ENCODE results near the gene USP7. TPM values are rescaled to one million over a fixed set of nuclear protein-coding genes. Genes with fewer than 3 reads are reported as not detected.

The USP7 gene
- 10 to 100 TPM; 72.2 to 82.7 TPM for total RNA-seq
- long read RNA-seq, donor 1, full-length matches to known transcripts = 8 of 18 reads
- long read RNA-seq, donor 1, partial matches to known transcripts = 5 of 18 reads
- long read RNA-seq, donor 1, other reads (novel, unspliced or antisense) = 5 of 18 reads
- long read RNA-seq, donor 2, partial matches to known transcripts = 13 of 14 reads
- long read RNA-seq, donor 2, other reads (novel, unspliced or antisense) = 1 of 14 reads

DNA sequence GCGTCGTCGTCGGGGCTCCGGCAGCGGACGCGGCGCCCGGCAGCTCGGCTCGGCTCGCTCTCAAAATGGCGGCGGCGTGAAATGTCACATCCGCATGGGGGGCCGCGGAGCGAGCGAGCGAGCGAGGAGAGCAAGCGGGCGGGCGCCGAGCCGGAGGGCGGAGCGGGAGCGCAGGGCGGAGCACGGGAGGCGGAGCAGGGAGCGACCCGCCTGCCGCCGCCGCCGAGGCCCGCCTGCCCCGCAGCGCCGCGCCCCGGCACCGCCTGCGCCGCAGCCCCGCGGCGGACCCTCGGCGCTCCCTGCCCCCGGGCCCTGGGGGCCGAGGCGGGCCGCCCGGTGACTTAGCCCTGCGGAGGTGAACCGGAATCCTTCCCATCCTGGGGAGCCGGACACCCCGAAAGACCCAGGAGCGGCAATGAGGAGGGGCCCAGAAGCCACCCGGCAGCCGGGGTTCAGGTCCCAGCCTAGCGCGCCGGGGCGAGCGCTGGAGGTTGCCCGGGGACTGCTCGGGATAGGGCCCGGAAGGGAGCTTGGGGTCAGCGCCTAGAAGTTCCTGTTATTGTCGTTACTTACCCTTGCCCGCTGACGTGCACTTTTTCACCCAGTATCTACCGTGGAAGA is at the start of gene USP7:
Gene USP7, minus strand, starts transcription at position 86 of the 621 bp plus-strand sequence. CDS start 621 bp downstream, outside the sequence.
- DNase-seq (ENCODE audit: low spot score) = peak; percentile 98
- intact Hi-C loops (cut with DNase I) = loop anchor here in 1 of 2 donors (10.0 kb wide), 1 partner anchor 131 kb away; the partner anchor contains the start of gene HAPSTR1

GRCh38 chr16:9013508-9013864 is 49.8 kb upstream of the USP7 start:
- intact Hi-C loops (cut with DNase I) = no loop called here

DNA sequence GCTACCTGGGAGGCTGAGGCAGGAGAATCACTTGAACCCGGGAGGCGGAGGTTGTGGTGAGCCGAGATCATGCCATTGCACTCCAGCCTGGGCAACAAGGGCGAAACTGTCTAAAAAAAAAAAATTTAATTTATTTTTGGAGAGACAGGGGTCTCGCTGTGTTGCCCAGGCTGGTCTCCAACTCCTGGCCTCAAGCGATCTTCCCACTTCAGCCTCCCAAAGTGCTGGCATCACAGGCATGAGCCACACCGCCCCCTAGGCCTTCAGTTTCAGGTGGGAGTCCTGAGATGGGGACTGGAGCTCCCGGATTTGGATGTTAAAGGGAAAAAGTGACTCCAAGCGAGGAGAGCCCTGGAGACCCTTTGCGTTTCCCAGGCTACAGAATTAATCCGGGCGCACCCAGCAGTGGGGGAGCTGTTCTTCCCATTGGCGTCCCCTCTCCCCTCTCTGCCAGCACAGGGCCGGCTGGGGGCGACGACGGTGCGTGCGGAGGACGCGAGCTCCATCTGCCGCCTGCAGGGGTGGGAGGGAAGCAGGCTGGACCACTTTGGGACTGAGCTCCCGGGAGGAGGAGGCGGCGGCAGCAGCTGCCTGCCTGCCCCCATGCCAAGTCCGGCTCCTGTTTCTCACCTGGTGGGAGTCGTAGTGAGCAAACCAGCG is 49.3 kb upstream of the USP7 start:
- no peak for DNase-seq (ENCODE audit: low spot score)
- intact Hi-C loops (cut with DNase I) = no loop called here

More at GRCh38 chr16:9013508-9013864, 49.8 kb upstream of the USP7 start:
- DNase-seq (ENCODE audit: low spot score) = no peak

- intact Hi-C loops (cut with DNase I) = no loop called here
- DNase-seq (ENCODE audit: low spot score) = no peak
Measured at GRCh38 chr16:9012330-9012729, 48.6 kb upstream of the USP7 start.

- peak; percentile 91 for DNase-seq (ENCODE audit: low spot score)
- intact Hi-C loops (cut with DNase I) = no loop called here
Measured at GRCh38 chr16:9008601-9009260, 45.0 kb upstream of the USP7 start.

- DNase-seq (ENCODE audit: low spot score) = no peak
- intact Hi-C loops (cut with DNase I) = no loop called here
Measured at GRCh38 chr16:9007177-9007794, 43.6 kb upstream of the USP7 start.

- no peak for DNase-seq (ENCODE audit: low spot score)
- intact Hi-C loops (cut with DNase I) = no loop called here
Measured at GRCh38 chr16:9004183-9004582, 40.5 kb upstream of the USP7 start.

DNA sequence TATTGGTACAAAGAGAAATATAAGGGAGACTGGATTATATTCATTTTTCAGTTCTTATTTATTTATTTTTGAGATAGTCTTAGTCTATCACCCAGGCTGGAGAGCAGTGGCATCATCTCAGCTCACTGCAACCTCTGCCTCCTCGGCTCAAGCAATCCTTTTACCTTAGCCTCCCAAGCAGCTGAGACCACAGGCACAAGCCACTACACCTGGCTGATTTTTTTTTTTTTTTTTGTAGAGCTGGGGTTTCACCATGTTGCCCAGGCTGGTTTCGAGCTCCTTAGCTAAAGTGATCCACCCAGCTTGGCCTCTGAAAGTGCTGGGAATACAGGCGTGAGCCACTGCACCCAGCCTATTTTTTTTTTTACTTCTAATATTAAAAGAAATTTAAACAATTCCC is 40.1 kb upstream of the USP7 start:
- no peak for DNase-seq (ENCODE audit: low spot score)
- intact Hi-C loops (cut with DNase I) = no loop called here

GRCh38 chr16:9003322-9003721 is 39.6 kb upstream of the USP7 start:
- intact Hi-C loops (cut with DNase I) = no loop called here
- no peak for DNase-seq (ENCODE audit: low spot score)

GRCh38 chr16:9002042-9002441 is 38.3 kb upstream of the USP7 start:
- no peak for DNase-seq (ENCODE audit: low spot score)
- intact Hi-C loops (cut with DNase I) = no loop called here

GRCh38 chr16:9000664-9001063 is 37.0 kb upstream of the USP7 start:
- intact Hi-C loops (cut with DNase I) = no loop called here
- no peak for DNase-seq (ENCODE audit: low spot score)

GRCh38 chr16:8999800-9000199 is 36.1 kb upstream of the USP7 start:
- no peak for DNase-seq (ENCODE audit: low spot score)
- intact Hi-C loops (cut with DNase I) = no loop called here

GRCh38 chr16:8998108-8998507 is 34.4 kb upstream of the USP7 start:
- intact Hi-C loops (cut with DNase I) = no loop called here
- no peak for DNase-seq (ENCODE audit: low spot score)

GRCh38 chr16:8996891-8997290 is 33.2 kb upstream of the USP7 start:
- no peak for DNase-seq (ENCODE audit: low spot score)
- intact Hi-C loops (cut with DNase I) = no loop called here

GRCh38 chr16:8990445-8990844 is 26.7 kb upstream of the USP7 start:
- intact Hi-C loops (cut with DNase I) = no loop called here
- DNase-seq (ENCODE audit: low spot score) = no peak

DNA sequence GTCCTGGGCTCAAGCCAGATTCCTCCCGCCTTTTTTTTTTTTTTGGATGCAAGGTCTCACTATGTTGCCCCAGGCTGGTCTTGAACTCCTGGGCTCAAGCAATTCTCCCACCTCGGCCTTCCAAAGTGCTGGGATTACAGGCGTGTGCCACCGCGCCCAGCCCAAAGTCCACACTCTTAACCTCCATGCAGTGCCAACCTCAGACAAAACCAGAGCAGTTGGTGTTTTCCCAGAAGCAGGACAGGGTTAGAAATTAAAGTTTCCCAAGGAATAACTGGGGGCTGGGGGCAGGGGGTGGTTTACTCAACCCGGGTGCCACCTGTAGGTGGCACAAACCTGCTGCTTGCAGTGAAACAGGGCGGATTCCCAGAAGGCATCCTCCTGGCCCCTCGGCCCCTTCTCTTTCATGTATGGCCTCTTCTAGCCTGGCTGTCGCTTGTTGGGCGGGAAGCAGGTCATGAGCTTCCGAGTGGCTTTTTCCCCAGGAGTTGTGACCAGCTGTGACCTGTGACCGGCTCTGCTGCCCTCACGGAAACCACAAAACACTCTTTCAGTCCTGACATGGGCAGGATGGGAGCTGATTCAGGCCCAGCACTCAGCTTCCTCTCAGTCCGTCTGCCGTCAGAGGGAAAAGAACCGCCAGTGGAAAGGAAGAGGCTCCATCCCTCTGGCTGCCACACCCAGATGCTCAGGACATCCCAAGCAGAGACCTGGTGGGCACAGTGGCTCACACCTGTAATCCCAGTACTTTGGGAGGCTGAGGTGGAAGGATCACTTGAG is 25.6 kb upstream of the USP7 start:
- DNase-seq (ENCODE audit: low spot score) = no peak
- intact Hi-C loops (cut with DNase I) = no loop called here

DNA sequence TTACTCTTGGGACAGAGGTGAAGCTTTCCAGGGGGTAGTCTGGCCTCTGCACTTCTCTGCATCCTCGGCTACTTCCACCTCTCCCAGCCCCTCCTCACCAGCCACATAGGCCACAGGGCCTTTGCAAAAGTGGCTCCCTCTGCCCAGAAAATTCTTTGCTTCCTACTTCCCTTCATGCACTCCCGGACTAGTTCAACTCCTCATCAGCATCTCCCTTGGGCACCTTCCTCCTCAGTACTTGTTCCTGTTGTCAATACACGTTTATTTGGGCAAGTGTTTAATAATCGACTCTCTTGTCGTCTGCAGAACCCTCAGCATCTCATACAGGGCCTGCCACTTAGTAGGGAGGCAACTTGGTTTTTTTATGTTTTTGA is 23.1 kb upstream of the USP7 start:
- no peak for DNase-seq (ENCODE audit: low spot score)
- intact Hi-C loops (cut with DNase I) = no loop called here

- no peak for DNase-seq (ENCODE audit: low spot score)
- intact Hi-C loops (cut with DNase I) = no loop called here
Measured at GRCh38 chr16:8986111-8986510, 22.4 kb upstream of the USP7 start.

GRCh38 chr16:8982816-8983215 is 19.1 kb upstream of the USP7 start:
- intact Hi-C loops (cut with DNase I) = no loop called here
- no peak for DNase-seq (ENCODE audit: low spot score)

Data from posterior vena cava (tissue), 2 donors.